NB4 (cell line): ENCODE results near the gene LST1.
"Not testable (repeated sequence)": the region's sequence is repeated elsewhere in the genome, so short reads cannot be mapped to it uniquely, and the experiment has no call there.

Experiments
- DNase-seq: peaks from one replicate; pipeline ENCODE4 v3.0.0; 2010; ENCODE audit warnings: low read depth
- H3K4me3 ChIP-seq: one replicate; pipeline ENCODE4 v1.5.1; 2011; ENCODE audit warnings: mild to moderate bottlenecking, low read depth, low read length, moderate library complexity
- CTCF ChIP-seq: IDR thresholded peaks from one replicate; pipeline ENCODE4 v1.5.1; 2012; ENCODE audit warnings: low read depth, low read length
- MAX ChIP-seq: IDR thresholded peaks from 2 replicates; pipeline ENCODE4 v1.6.1; 2011; ENCODE audit warnings: low read depth, low read length
- MYC ChIP-seq: IDR thresholded peaks from 2 replicates; pipeline ENCODE4 v1.6.1; 2011; ENCODE audit warnings: low read depth, low read length
- POLR2A ChIP-seq: IDR thresholded peaks from 2 replicates; pipeline ENCODE4 v1.6.1; 2011; ENCODE audit warnings: mild to moderate bottlenecking; ENCODE audit not compliant: insufficient read length; ENCODE audit errors: extremely low read depth

LST1 gene

GRCh38 chr6:31587791-31588777 is 2.0 kb downstream of the LST1 start:
- peak; percentile 36 for DNase-seq
- TF ChIP-seq MAX, result no peak
- TF ChIP-seq POLR2A, result no peak
- TF ChIP-seq CTCF, result no peak
- TF ChIP-seq MYC, result no peak
- H3K4me3 ChIP-seq, result peak overlapping the region; percentile 73

GRCh38 chr6:31588871-31589650 is 3.0 kb downstream of the LST1 start:
- TF ChIP-seq POLR2A (no peak), CTCF (no peak), MYC (no peak), MAX (no peak)

GRCh38 chr6:31590691-31591090 is 4.6 kb downstream of the LST1 start:
- DNase-seq, H3K4me3 ChIP-seq: not testable (repeated sequence)

More at GRCh38 chr6:31588871-31589650, 3.0 kb downstream of the LST1 start:
- peak overlapping the region; percentile 73 for H3K4me3 ChIP-seq
- DNase-seq, result peak; percentile 84

- TF ChIP-seq CTCF, result no peak
- no peak for TF ChIP-seq MYC
- TF ChIP-seq POLR2A, result no peak
- no peak for TF ChIP-seq MAX
- no peak overlapping the region for H3K4me3 ChIP-seq
- no peak for DNase-seq
Observed at GRCh38 chr6:31592396-31592771, 6.3 kb downstream of the LST1 start.

GRCh38 chr6:31597006-31597405 is 10.9 kb downstream of the LST1 start:
- H3K4me3 ChIP-seq, result no peak overlapping the region
- TF ChIP-seq MYC (peak; percentile 92), MAX (peak; percentile 92), POLR2A (no peak), CTCF (peak; percentile 41)
- peak; percentile 86 for DNase-seq

GRCh38 chr6:31607317-31607716 is 21.2 kb downstream of the LST1 start:
- no peak for TF ChIP-seq POLR2A
- DNase-seq, result no peak

More at GRCh38 chr6:31607317-31607716, 21.2 kb downstream of the LST1 start:
- H3K4me3 ChIP-seq, result no peak overlapping the region
